NK-92 (cell line): ENCODE data around the gene HIGD1A.
"Not testable (repeated sequence)": the region's sequence is repeated elsewhere in the genome, so short reads cannot be mapped to it uniquely, and the experiment has no call there.

Experiments used
- DNase-seq: peaks from one replicate; lab custom pipeline; 2025; ENCODE audit not compliant: unreplicated experiment; lab: John Stamatoyannopoulos, UW

HIGD1A gene

GRCh38 chr3:42829628-42830436 is 25.5 kb upstream of the HIGD1A start:
- DNase-seq: no peak

- DNase-seq: no peak
These were observed 24.9 kb upstream of the HIGD1A start for GRCh38 chr3:42829083-42829627.

GRCh38 chr3:42827654-42828053 is 23.4 kb upstream of the HIGD1A start:
- no peak for DNase-seq

GRCh38 chr3:42827023-42827422 is 22.7 kb upstream of the HIGD1A start:
- DNase-seq: no peak

GRCh38 chr3:42826141-42826540 is 21.9 kb upstream of the HIGD1A start:
- DNase-seq: no peak

- no peak for DNase-seq
These were observed 19.1 kb upstream of the HIGD1A start for GRCh38 chr3:42823351-42823750.

GRCh38 chr3:42822828-42823227 is 18.5 kb upstream of the HIGD1A start:
- DNase-seq: no peak

GRCh38 chr3:42820746-42821051 is 16.4 kb upstream of the HIGD1A start:
- DNase-seq: no peak

GRCh38 chr3:42819351-42819965 is 15.2 kb upstream of the HIGD1A start:
- DNase-seq: no peak

- no peak for DNase-seq
These were observed 11.5 kb upstream of the HIGD1A start for GRCh38 chr3:42815826-42816225.

- DNase-seq: no peak
These were observed 10.7 kb upstream of the HIGD1A start for GRCh38 chr3:42814914-42815507.

GRCh38 chr3:42814246-42814645 is 10.0 kb upstream of the HIGD1A start:
- DNase-seq: no peak

- DNase-seq: not testable (repeated sequence)
These were observed 7.0 kb upstream of the HIGD1A start for GRCh38 chr3:42811118-42811883.

- DNase-seq: not testable (repeated sequence)
These were observed 6.4 kb upstream of the HIGD1A start for GRCh38 chr3:42810706-42811105.

- DNase-seq: no peak
These were observed 4.9 kb upstream of the HIGD1A start, which contains the start of gene ACKR2 for GRCh38 chr3:42809202-42809601. TSS of gene ACKR2 (plus strand) at chr3:42809445. CDS start at chr3:42864503, 55,058 bp downstream.

GRCh38 chr3:42807929-42808328 is 3.6 kb upstream of the HIGD1A start:
- no peak for DNase-seq

GRCh38 chr3:42805141-42805821 is 991 bp upstream of the HIGD1A start:
- no peak for DNase-seq

GRCh38 chr3:42804831-42805132 is 492 bp upstream of the HIGD1A start:
- no peak for DNase-seq

- no peak for DNase-seq
These were observed 730 bp downstream of the HIGD1A start for GRCh38 chr3:42803414-42804105.

GRCh38 chr3:42802876-42803413 is 1.3 kb downstream of the HIGD1A start:
- DNase-seq: no peak
